LHCN-M2 (cell line): ENCODE results near the gene RNASEH1. TPM values are rescaled to one million over a fixed set of nuclear protein-coding genes. Genes with fewer than 3 reads are reported as not detected.

Experiments used
- DNase-seq: peaks from one replicate; pipeline ENCODE4 v3.0.0-alpha.2; 2012; ENCODE audit warnings: low read depth
- total RNA-seq: library from RNA; depleted of rRNA; stranded (reverse); fragments of >200 nt; gene quantifications from 2 replicates; pipeline ENCODE4 v1.2.3, GENCODE V29; 2014

RNASEH1 gene
- total RNA-seq, 1 experiment from 2014 or later = 36.7 TPM

DNA sequence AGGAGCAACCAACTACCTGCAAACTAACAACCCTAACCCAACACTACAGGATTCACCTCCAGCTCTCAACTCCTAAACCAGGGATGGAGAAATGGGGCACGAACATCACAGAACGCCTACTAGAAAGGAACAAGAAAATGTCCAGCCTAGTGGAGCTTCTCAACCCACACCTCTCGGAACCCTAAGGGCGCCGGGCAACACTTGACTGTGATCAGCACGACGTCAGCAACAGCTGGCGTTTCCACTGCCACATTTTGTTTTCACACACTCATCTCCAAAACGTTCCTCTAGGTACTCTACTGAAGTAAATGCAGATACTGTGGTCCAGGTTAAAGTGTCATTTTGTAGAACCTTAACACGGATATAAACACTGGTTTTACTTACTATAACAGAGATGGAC lies 4.2 kb downstream of the RNASEH1 start:
- no peak for DNase-seq

- no peak for DNase-seq
Measured at GRCh38 chr2:3547915-3548314, 10.2 kb downstream of the RNASEH1 start.

- no peak for DNase-seq
Measured at GRCh38 chr2:3545788-3546478, 12.2 kb downstream of the RNASEH1 start.

- DNase-seq = no peak
Measured at GRCh38 chr2:3543023-3543683, 15.0 kb downstream of the RNASEH1 start.

DNA sequence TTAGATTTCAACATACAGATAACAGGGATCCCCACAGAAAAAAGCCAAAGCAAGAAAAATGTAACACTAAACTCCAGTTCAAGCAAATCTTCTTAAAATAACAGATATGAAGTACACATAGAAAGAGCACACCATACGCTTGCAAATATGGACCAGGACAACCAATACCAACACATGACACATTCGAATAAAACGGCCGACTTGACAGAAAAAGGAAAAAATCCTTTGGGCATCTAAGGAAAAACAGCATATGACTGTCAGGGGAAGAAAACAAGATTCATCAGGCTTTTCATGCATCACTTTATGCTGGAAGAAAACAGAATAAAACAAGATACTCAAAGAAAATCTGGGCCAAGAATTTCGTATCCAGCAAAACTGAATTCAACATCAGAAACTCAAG lies 16.0 kb downstream of the RNASEH1 start:
- no peak for DNase-seq

GRCh38 chr2:3539836-3540235 lies 18.3 kb downstream of the RNASEH1 start:
- DNase-seq = no peak

- peak; percentile 60 for DNase-seq
Measured at GRCh38 chr2:3536682-3537632, 21.2 kb downstream of the RNASEH1 start.

- peak; percentile 88 for DNase-seq
Measured at GRCh38 chr2:3535794-3536681, 22.1 kb downstream of the RNASEH1 start.

DNA sequence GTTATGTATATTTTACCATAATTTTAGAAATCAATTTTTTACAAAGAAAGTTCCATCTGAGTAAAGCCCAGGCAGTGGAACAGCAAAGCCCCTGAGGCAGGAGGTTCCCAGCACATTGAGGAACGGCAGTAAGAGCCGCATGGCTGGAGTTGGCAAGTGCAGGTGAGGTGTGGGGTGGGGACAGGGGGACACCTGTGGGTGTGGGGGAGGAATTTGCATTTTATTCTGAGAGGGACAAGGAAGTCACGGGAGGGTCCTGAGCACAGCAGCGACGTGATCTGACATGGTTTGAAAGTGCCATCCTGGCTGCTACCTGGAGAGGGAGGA lies 22.7 kb downstream of the RNASEH1 start:
- no peak for DNase-seq

DNA sequence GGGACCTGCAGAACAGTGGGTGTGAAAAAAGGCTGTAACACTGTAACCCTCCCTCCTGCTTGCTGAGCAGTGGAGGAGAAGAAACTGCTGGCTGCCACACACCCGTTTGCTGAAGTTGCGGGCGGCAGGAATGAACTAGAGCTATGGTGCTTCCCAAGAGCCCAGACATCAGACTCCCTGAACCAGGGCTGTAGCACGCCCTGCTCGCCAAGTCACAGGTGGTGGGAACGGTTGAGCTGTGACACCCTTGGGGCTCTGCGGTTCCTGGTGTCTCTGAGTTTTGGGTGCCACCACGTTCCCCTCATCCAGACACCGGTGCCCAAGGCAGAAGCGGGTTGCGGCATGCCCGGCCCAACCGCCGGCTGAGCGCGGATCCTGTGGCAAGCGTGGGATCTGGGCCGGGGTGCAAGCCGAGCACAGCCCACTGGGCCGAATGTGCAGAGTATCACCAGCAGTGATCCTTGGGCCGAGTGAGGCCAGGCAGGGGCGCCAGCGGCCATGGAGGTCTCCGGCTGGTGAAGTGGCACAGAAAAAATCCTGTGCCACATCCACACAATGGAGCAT lies 23.8 kb downstream of the RNASEH1 start:
- DNase-seq = no peak

- no peak for DNase-seq
Measured at GRCh38 chr2:3533836-3534235, 24.3 kb downstream of the RNASEH1 start.

DNA sequence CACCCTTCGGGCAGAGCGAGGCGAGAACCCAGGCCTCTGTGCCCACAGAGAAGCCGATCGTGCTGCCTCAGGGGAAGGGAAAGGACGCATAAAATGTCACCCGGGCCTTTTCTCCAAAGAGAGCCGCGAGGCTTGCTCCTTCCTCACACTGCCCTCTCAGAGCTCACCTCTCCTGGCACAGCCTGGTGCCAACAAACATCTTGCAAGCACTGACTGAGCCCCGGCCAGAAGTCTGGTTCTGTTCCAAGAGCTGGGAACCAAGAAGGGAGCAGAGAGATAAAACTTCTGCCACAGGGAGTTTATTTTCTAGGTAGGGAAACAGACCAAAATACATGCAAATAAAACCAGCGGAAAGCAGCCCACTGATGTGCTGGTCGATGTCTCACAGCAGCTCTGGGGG lies 25.2 kb downstream of the RNASEH1 start:
- DNase-seq = no peak

DNA sequence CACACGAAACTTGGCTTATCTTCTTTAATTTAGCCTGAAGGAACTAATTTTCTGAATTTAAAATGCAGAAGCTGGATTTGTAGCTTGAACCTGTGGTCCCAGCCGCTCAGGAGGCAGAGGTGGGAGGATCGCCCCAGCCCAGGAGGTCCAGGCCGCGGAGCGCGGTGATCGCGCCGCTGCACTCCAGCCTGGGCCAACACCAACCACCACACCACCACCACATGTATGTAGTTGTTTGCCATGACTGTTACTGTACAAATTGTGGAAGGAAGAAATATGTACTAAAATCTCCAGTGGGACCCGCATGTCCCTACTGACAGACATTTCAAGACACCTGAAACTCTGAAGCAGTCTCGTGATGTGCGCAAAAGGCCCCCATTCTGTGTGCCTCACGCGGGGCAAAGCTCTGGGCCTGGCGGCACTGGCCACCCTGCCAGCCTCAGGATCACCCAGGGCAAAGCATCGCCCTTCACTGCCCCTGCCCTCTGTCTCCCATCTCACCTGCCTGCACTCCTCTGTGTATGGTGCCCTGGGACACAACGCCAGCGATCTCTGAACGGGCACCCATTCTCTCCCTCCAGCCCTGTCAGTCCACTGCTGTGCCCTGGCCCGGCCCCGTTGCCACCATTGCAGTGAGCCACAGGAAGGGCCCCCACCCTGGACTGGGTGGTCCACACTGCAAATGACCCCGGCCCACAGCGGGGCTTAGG lies 28.7 kb downstream of the RNASEH1 start:
- DNase-seq = no peak

DNA sequence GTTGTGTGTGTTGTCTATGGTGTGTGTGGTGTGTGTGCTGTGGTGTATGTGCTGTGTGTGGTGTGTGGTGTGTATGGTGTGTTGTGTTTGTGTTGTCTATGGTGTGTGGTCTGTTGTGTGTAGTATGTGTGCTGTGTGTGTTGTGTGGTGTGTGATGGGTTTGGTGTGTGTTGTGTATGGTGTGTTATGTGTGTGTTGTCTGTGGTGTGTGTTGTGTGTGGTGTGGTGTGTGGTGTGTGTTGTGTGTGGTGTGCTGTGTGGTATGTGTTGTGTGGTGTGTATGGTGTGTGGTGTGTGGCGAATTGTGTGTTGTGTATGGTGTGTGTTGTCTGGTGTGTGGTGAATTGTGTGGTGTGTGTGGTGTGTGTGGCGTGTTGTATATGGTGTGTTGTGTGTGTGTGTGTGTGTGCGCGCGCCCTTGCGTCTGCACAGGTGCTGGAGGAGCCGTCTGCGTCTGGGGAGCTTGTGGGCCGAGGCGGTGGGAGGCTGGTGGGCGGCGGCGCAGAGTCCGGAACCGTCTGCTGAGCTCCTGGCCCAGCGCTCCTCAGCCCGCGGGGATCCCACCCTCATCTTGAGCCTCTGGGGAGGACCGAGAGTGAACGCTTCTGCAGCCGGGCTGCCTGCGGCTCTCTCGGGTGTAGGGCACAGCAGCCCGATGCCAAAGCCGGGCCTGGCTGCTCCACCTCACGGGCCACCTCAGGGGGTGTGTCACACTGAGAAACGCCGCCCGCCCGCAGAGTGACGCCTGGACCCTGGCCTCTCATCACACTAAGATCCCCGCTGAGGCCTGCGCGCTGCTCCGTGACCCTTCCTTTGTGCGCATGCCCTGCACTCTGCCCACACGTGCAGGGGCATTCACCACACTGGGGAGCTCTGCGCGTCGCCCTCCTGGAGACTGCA lies 30.0 kb downstream of the RNASEH1 start:
- DNase-seq = no peak

DNA sequence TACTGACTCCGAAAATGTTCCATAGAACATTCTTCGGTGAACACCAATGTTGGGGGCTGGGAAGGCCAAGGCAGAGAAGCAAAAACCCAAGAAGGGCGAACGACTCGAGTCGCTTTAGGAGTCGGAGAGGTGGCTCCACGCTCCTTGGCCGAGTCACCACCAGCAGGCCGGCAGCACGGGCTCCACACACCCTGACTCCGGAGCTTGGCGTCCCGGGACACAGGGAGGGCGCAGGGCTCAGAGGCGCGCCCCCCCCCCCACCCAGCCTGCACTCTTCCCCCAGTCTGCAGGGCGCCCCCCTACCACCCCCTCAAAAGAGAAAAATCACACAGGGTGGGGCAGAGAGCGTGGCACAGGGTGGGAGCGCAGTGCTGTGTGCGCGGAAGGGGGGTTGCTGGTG lies 31.3 kb downstream of the RNASEH1 start:
- no peak for DNase-seq

- no peak for DNase-seq
Measured at GRCh38 chr2:3523551-3524041, 34.5 kb downstream of the RNASEH1 start.

DNA sequence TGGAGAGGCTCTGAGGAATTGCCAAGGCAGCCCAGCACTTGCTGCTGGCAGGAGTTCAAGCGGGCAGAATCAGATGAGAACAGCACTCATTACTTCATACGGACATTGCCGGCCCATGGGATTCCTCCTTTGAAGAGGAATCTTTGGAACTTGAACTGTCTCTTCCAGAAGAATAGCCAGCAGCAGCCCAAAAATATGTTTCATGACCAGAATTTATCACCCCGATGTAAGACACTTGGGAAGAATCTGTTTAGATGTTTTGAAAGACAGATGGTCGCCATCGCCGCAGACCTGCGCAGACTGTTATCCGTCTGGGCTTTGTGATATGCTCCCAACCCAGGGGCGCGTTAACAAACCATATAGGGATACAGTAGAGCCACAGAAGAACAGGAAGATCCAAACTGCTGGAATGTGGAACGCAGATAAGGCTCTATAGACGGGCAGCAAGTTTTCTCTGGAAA lies 35.1 kb downstream of the RNASEH1 start:
- DNase-seq = no peak

GRCh38 chr2:3520591-3520990 lies 37.5 kb downstream of the RNASEH1 start:
- DNase-seq = no peak
